HL-60 (cell line): Measurements from ENCODE around the gene COQ8B.

ENCODE experiments used
- DNase-seq, 2 experiments: peaks; one replicate each; pipeline ENCODE4 v3.0.0-alpha.2; 2010 to 2020; ENCODE audit warnings: low read depth in 1 of 2, low spot score in 1 of 2
- H3K27ac ChIP-seq: fragments of 250-450 bp; sonication (Bioruptor Pico); replicated peaks from 2 replicates; pipeline ENCODE4 v1.5.1; 2020; ENCODE audit warnings: mild to moderate bottlenecking, moderate library complexity
- H3K27me3 ChIP-seq: fragments of 250-450 bp; sonication (Bioruptor Pico); 2 replicates; pipeline ENCODE4 v1.5.1; 2021; ENCODE audit warnings: mild to moderate bottlenecking, moderate library complexity; ENCODE audit not compliant: insufficient read depth, poor library complexity, severe bottlenecking
- H3K4me3 ChIP-seq: replicated peaks from 2 replicates; pipeline ENCODE4 v1.5.1; 2011; ENCODE audit warnings: mild to moderate bottlenecking, control low read depth, low read length; ENCODE audit not compliant: insufficient read depth
- CTCF ChIP-seq: IDR thresholded peaks from one replicate; pipeline ENCODE4 v1.5.1; 2011; ENCODE audit warnings: low read length, control low read depth, inconsistent platforms; ENCODE audit not compliant: insufficient read depth
- GABPA ChIP-seq: IDR thresholded peaks from 2 replicates; pipeline ENCODE4 v1.6.1; 2012; ENCODE audit warnings: low read depth
- POLR2AphosphoS5 ChIP-seq: IDR thresholded peaks from 2 replicates; pipeline ENCODE4 v1.6.1; 2012; ENCODE audit warnings: low read depth
- SPI1 ChIP-seq: IDR thresholded peaks from 2 replicates; pipeline ENCODE4 v1.6.1; 2012; ENCODE audit warnings: low read depth, mild to moderate bottlenecking, borderline replicate concordance
- TF ChIP-seq, protein P1 (sequence below): IDR thresholded peaks from 2 replicates; pipeline ENCODE4 v1.6.1; 2012; ENCODE audit warnings: low read depth; ENCODE audit not compliant: insufficient replicate concordance

Gene COQ8B

DNA sequence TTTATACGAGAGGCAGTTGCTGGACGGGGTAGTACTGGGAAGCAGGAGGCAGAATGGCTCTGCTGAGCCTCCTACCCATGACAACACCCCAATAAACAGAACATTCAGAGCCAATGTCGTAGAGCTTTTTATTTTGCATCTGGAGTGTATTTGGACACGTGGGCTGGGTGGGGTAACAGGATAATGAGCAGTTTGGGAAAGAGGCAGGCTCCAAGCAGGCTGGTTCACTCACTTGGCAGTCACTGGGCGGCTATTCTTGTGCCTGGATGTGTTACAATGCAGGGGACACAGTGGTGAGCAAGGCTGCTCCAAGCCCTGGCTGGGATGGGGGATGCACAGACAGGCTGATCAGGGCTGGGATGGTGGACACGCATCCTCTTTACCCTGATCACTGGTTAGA lies 24.1 kb upstream of the COQ8B start:
- H3K27ac ChIP-seq, result no peak overlapping the region
- no peak for DNase-seq
- no peak overlapping the region for H3K4me3 ChIP-seq
- H3K27me3 ChIP-seq, result no peaks in the 10 kb centered on the region
- TF ChIP-seq SPI1, result no peak
- TF ChIP-seq GABPA, result no peak
- no peak for TF ChIP-seq CTCF
- TF ChIP-seq, protein P1, sequence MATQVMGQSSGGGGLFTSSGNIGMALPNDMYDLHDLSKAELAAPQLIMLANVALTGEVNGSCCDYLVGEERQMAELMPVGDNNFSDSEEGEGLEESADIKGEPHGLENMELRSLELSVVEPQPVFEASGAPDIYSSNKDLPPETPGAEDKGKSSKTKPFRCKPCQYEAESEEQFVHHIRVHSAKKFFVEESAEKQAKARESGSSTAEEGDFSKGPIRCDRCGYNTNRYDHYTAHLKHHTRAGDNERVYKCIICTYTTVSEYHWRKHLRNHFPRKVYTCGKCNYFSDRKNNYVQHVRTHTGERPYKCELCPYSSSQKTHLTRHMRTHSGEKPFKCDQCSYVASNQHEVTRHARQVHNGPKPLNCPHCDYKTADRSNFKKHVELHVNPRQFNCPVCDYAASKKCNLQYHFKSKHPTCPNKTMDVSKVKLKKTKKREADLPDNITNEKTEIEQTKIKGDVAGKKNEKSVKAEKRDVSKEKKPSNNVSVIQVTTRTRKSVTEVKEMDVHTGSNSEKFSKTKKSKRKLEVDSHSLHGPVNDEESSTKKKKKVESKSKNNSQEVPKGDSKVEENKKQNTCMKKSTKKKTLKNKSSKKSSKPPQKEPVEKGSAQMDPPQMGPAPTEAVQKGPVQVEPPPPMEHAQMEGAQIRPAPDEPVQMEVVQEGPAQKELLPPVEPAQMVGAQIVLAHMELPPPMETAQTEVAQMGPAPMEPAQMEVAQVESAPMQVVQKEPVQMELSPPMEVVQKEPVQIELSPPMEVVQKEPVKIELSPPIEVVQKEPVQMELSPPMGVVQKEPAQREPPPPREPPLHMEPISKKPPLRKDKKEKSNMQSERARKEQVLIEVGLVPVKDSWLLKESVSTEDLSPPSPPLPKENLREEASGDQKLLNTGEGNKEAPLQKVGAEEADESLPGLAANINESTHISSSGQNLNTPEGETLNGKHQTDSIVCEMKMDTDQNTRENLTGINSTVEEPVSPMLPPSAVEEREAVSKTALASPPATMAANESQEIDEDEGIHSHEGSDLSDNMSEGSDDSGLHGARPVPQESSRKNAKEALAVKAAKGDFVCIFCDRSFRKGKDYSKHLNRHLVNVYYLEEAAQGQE, result no peak
- no peak for TF ChIP-seq POLR2AphosphoS5

- no peak overlapping the region for H3K27ac ChIP-seq
- TF ChIP-seq GABPA (no peak), SPI1 (no peak), CTCF (no peak), POLR2AphosphoS5 (no peak)
- TF ChIP-seq, protein P1, result no peak
Observed at GRCh38 chr19:40739871-40740703, 23.4 kb upstream of the COQ8B start.

GRCh38 chr19:40739030-40739839 lies 22.5 kb upstream of the COQ8B start:
- no peak overlapping the region for H3K27ac ChIP-seq
- no peak for TF ChIP-seq GABPA
- TF ChIP-seq SPI1, result no peak
- TF ChIP-seq CTCF, result no peak
- TF ChIP-seq, protein P1, result no peak
- no peak for TF ChIP-seq POLR2AphosphoS5
- H3K27me3 ChIP-seq, result no peaks in the 10 kb centered on the region
- H3K4me3 ChIP-seq, result no peak overlapping the region
- no peak for DNase-seq

More at GRCh38 chr19:40739871-40740703, 23.4 kb upstream of the COQ8B start:
- no peak for DNase-seq
- no peaks in the 10 kb centered on the region for H3K27me3 ChIP-seq
- no peak overlapping the region for H3K4me3 ChIP-seq
